ENCODE data around the gene CILP2. TPM values are rescaled to one million over a fixed set of nuclear protein-coding genes. Genes with fewer than 3 reads are reported as not detected.

Gene CILP2
- total RNA-seq, 1 donor from 2014 or later: 1.0 TPM

DNA sequence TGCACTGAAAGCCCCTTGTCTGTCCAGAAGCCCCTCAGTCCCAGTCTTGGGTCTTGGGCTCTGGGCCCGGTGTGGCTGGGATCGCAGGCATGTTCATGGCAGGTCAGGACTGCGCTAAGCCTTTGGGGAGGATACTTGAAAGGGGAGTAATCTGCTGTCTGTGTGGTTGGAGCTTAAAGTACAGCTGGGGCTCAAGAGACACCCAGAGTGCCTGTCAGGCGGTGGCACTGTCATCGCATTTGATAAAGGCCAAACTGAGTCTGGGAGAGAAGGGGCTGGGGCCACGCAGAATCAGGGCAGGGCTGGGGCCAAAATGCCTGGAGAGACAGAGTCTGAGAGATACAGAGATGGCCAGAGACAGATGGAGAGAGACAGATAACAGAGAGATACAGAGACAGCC lies 4.2 kb upstream of the CILP2 start:
- no peaks in the 10 kb centered on the region for H3K9me3 ChIP-seq (ENCODE audit: low read depth)
- H3K9me3 Mint-ChIP-seq: no peaks in the 10 kb centered on the region
- no peak overlapping the region for H2AFZ ChIP-seq (replicated peaks)
- H3K79me2 ChIP-seq (ENCODE audit: low read depth): no peaks in the 10 kb centered on the region
- no peak overlapping the region for H3K9ac ChIP-seq
- H3K4me1 Mint-ChIP-seq: peaks cover 23% of the 10 kb centered on the region
- H3K36me3 ChIP-seq: no peaks in the 10 kb centered on the region
- no peak overlapping the region for H3K4me3 Mint-ChIP-seq
- no peak overlapping the region for H3K4me3 ChIP-seq
- H3K27ac ChIP-seq: no peak overlapping the region
- no peak for DNase-seq (ENCODE audit: low spot score)
- H3K27ac Mint-ChIP-seq: no peak overlapping the region
- H3K27me3 ChIP-seq: peaks cover 16% of the 10 kb centered on the region
- peaks cover 16% of the 10 kb centered on the region for H3K27me3 Mint-ChIP-seq (ENCODE audit: insufficient read depth, low read depth)
- H3F3A ChIP-seq (ENCODE audit: low read depth): peaks cover 25% of the 10 kb centered on the region
- H3K36me3 Mint-ChIP-seq: peaks cover 5% of the 10 kb centered on the region
- no peak overlapping the region for H3K4me2 ChIP-seq
- no peaks in the 10 kb centered on the region for H3K4me1 ChIP-seq
- TF ChIP-seq, protein P1, sequence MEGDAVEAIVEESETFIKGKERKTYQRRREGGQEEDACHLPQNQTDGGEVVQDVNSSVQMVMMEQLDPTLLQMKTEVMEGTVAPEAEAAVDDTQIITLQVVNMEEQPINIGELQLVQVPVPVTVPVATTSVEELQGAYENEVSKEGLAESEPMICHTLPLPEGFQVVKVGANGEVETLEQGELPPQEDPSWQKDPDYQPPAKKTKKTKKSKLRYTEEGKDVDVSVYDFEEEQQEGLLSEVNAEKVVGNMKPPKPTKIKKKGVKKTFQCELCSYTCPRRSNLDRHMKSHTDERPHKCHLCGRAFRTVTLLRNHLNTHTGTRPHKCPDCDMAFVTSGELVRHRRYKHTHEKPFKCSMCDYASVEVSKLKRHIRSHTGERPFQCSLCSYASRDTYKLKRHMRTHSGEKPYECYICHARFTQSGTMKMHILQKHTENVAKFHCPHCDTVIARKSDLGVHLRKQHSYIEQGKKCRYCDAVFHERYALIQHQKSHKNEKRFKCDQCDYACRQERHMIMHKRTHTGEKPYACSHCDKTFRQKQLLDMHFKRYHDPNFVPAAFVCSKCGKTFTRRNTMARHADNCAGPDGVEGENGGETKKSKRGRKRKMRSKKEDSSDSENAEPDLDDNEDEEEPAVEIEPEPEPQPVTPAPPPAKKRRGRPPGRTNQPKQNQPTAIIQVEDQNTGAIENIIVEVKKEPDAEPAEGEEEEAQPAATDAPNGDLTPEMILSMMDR (IDR thresholded peaks at IDR 0.05): no peak
- TF ChIP-seq EZH2phosphoT487 (IDR thresholded peaks at IDR 0.05) (no peak), EZH2 (IDR thresholded peaks at IDR 0.05) (no peak)
- H4K20me1 ChIP-seq (ENCODE audit: low read depth): peaks cover 33% of the 10 kb centered on the region

DNA sequence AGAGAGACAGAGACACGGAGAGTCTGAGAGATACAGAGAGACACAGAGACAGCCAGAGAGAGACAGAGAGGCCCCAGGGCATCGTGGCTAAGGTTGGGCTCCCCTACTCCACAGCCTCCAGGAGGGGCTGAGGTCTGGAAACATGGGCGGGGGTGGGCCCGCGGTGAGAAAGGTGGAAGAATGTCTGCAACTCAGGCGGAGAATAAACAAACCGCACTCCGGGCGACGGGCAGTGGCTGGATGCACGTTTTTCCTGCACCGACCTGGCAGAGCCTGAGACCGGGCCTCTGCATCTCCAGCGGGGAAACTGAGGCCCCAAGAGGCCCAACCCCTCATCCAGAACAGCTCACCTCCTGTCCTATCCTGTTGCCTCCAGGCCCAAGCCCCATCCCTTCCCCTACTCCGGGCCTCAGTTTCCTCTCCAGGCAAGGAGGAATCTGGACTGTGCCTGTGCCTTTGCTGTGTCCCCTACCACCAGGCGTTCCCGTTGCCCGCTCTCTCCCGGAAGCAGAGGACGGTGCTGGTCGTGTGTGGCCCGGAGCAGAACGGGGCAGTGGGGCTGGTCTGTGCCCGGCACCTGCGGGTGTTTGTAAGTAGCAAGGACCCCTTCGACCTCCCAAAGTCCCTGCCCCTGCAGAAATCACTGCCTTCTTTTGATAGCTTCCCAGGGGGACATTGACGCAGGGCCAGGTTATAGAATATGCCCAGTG lies 3.4 kb upstream of the CILP2 start:
- TF ChIP-seq EZH2 (IDR thresholded peaks at IDR 0.05): no peak
- TF ChIP-seq, protein P1 (IDR thresholded peaks at IDR 0.05): no peak
- no peak for TF ChIP-seq EZH2phosphoT487 (IDR thresholded peaks at IDR 0.05)
- Histone ChIP-seq H3K9ac (no peak overlapping the region), H3K4me3 (no peak overlapping the region), H3K9me3 (ENCODE audit: low read depth) (no peaks in the 10 kb centered on the region), H3K4me2 (no peak overlapping the region), H2AFZ (replicated peaks) (no peak overlapping the region), H3K4me1 (no peaks in the 10 kb centered on the region), H3K79me2 (ENCODE audit: low read depth) (no peaks in the 10 kb centered on the region), H3K27ac (no peak overlapping the region), H4K20me1 (ENCODE audit: low read depth) (peaks cover 28% of the 10 kb centered on the region), H3K27me3 (peaks cover 25% of the 10 kb centered on the region), H3F3A (ENCODE audit: low read depth) (peaks cover 23% of the 10 kb centered on the region), H3K36me3 (no peaks in the 10 kb centered on the region)
- Mint-ChIP-seq H3K36me3 (peaks cover 5% of the 10 kb centered on the region), H3K4me1 (peaks cover 21% of the 10 kb centered on the region), H3K27ac (no peak overlapping the region), H3K4me3 (no peak overlapping the region), H3K9me3 (no peaks in the 10 kb centered on the region), H3K27me3 (ENCODE audit: insufficient read depth, low read depth) (peaks cover 18% of the 10 kb centered on the region)
- DNase-seq (ENCODE audit: low spot score): no peak

DNA sequence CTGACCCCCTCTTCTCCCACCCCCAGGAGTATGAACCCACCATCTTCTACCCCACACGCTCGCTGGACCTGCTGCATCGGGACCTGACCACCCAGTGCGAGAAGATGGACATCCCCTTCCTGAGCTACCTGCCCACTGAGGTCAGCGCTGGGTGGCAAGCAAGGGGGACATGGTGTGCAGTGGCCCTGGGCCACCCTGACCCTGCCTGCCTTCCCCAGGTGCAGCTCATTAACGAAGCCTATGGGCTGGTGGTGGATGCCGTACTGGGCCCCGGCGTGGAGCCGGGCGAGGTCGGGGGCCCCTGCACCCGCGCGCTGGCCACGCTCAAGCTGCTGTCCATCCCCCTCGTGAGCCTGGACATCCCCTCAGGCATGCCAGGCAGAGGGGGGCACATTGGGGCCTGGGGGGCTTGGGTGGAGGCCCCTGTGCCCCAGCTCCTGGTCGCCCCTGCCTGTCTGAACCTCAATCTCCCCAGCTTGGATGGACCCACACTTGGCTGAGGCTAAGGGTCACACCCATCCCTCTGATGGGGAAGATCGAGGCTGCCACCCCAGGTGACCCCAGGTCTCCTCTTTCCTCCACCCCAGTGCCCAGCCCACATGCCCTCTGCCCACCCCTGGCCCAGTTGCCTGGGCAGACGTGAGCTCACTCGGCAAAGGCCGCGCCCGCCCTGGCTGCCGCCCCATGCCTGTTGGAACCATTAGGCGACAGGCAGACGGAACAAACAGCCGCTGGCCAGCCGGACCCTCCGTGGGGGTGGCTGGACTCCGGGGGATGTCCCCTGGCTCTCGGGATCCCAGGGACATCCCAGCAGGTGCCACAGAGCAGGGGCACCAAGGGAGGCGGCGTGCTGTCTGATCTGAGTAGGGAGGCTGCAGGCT lies 2.5 kb upstream of the CILP2 start:
- peaks cover 18% of the 10 kb centered on the region for H3K27me3 Mint-ChIP-seq (ENCODE audit: insufficient read depth, low read depth)
- H3K27ac Mint-ChIP-seq: no peak overlapping the region
- H3K9me3 ChIP-seq (ENCODE audit: low read depth): no peaks in the 10 kb centered on the region
- peak overlapping the region; percentile 64 for H3K4me3 Mint-ChIP-seq
- H3K4me1 ChIP-seq: no peaks in the 10 kb centered on the region
- no peaks in the 10 kb centered on the region for H3K9me3 Mint-ChIP-seq
- H4K20me1 ChIP-seq (ENCODE audit: low read depth): peaks cover 24% of the 10 kb centered on the region
- H3K36me3 ChIP-seq: no peaks in the 10 kb centered on the region
- peaks cover 5% of the 10 kb centered on the region for H3K36me3 Mint-ChIP-seq
- no peaks in the 10 kb centered on the region for H3K79me2 ChIP-seq (ENCODE audit: low read depth)
- TF ChIP-seq, protein P1 (IDR thresholded peaks at IDR 0.05): no peak
- no peak for TF ChIP-seq EZH2 (IDR thresholded peaks at IDR 0.05)
- no peak for TF ChIP-seq EZH2phosphoT487 (IDR thresholded peaks at IDR 0.05)
- no peak for DNase-seq (ENCODE audit: low spot score)
- peaks cover 33% of the 10 kb centered on the region for H3K27me3 ChIP-seq
- peaks cover 23% of the 10 kb centered on the region for H3F3A ChIP-seq (ENCODE audit: low read depth)
- H3K4me3 ChIP-seq: no peak overlapping the region
- H3K4me1 Mint-ChIP-seq: peaks cover 18% of the 10 kb centered on the region
- H2AFZ ChIP-seq (replicated peaks): no peak overlapping the region
- no peak overlapping the region for H3K4me2 ChIP-seq
- H3K9ac ChIP-seq: no peak overlapping the region
- H3K27ac ChIP-seq: no peak overlapping the region

Measured in neural progenitor cell (in vitro differentiated cells).